ENCODE measurements around the gene TM2D3.

TM2D3 gene

DNA sequence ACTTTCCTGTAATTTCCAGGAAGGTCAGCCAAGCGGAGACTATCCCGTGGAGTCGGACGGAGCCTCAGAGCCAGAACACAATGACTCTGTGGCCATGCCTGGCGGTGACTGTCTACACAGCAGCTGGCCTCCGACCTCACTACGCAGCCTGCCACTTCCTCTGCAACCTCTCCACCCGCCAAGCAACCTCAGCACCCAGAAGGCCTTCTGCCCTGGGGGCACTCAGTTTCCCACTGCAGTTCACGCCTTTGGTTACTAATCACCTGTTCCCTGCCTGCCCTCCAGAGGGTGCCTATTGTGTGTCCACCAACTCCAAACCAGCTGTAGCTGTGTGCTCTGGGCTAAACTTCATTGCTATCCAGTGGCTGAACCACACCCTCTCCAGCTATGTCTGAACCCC, 44.0 kb downstream of the TM2D3 start:
- TF ChIP-seq, protein P1, sequence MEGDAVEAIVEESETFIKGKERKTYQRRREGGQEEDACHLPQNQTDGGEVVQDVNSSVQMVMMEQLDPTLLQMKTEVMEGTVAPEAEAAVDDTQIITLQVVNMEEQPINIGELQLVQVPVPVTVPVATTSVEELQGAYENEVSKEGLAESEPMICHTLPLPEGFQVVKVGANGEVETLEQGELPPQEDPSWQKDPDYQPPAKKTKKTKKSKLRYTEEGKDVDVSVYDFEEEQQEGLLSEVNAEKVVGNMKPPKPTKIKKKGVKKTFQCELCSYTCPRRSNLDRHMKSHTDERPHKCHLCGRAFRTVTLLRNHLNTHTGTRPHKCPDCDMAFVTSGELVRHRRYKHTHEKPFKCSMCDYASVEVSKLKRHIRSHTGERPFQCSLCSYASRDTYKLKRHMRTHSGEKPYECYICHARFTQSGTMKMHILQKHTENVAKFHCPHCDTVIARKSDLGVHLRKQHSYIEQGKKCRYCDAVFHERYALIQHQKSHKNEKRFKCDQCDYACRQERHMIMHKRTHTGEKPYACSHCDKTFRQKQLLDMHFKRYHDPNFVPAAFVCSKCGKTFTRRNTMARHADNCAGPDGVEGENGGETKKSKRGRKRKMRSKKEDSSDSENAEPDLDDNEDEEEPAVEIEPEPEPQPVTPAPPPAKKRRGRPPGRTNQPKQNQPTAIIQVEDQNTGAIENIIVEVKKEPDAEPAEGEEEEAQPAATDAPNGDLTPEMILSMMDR (conservative IDR thresholded peaks at IDR 0.05; ENCODE audit: low read depth, low read length) = peak; percentile 21
- H3K4me3 ChIP-seq (ENCODE audit: low read depth, low read length) = no peak overlapping the region
- DNase-seq (ENCODE audit: low read depth) = peak; percentile 14

DNA sequence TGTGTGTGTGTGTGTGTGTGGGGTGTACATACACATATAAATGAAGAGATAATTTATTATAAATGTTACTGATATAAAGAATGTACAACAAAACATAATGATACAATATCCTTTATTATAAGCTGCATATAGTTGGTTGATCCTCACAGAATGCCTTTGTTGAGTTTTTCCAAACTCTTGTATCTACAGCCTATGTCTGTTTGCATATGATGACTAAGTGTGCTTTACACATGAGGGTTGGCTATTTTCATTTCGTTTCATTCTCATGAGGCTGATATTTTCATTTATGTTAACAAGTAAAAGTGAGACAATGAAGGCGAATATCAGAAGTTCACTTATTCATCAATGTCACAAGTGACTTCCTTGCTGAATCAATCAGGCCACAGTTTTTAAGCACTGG, 45.1 kb downstream of the TM2D3 start:
- no peak for DNase-seq (ENCODE audit: low read depth)
- TF ChIP-seq, protein P1 (conservative IDR thresholded peaks at IDR 0.05; ENCODE audit: low read depth, low read length) = no peak
- H3K4me3 ChIP-seq (ENCODE audit: low read depth, low read length) = no peak overlapping the region

DNA sequence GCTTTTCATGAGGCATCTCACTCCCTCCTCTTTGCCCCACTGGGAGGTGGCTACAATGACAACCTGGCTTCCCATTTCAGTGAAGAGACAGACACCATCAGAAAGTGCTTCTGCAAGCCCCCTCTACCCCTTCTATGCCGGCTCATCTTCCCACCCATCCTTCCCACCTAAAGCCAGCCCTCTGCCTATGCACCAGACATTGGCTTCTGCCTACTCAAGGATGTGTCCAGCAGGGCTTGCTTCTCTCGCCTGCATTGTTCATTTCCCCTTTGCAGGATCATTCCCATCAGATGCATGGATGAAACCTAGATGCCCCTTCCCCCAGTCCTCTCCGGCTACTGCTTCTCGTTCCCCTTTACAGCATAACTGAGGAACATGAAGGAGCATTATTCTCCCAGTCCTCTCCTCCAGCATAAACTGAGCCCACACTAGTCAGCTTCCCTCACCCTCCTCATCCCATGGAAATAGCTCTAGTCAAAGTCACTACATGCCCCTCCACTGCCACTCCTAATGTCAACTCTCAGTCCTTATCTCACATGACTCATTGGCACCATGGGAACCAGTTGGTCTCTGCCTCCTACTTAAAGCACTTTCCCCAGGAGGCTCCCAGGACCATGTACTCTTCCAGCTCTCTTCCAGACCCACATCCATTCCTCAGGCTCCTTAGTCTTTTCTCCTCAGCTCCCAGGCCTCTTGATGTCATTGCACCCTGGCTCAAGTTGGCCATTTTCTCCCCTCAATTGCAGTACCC, 47.9 kb downstream of the TM2D3 start:
- TF ChIP-seq, protein P1 (conservative IDR thresholded peaks at IDR 0.05; ENCODE audit: low read depth, low read length) = no peak
- H3K4me3 ChIP-seq (ENCODE audit: low read depth, low read length) = no peak overlapping the region
- no peak for DNase-seq (ENCODE audit: low read depth)

DNA sequence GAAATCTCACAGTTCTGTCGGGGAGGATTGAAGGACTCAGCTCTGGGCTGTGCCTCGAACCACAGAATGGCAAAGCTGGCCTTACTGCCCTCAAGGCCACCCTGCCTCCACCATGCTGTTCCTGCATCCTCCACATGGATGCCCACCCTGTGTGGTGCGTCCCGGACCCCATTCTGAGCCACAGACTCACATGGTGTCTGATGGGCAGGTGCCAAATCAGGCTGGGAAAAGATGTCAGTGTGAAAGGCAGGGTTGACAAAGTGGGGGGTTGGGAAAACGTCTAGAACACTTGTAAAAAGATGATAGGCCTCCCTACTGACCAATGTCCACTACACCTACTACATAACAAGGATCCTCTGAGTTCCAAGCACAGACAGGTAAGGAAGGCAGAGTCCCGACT, 49.4 kb downstream of the TM2D3 start:
- TF ChIP-seq, protein P1 (conservative IDR thresholded peaks at IDR 0.05; ENCODE audit: low read depth, low read length) = no peak
- H3K4me3 ChIP-seq (ENCODE audit: low read depth, low read length) = no peak overlapping the region
- no peak for DNase-seq (ENCODE audit: low read depth)

DNA sequence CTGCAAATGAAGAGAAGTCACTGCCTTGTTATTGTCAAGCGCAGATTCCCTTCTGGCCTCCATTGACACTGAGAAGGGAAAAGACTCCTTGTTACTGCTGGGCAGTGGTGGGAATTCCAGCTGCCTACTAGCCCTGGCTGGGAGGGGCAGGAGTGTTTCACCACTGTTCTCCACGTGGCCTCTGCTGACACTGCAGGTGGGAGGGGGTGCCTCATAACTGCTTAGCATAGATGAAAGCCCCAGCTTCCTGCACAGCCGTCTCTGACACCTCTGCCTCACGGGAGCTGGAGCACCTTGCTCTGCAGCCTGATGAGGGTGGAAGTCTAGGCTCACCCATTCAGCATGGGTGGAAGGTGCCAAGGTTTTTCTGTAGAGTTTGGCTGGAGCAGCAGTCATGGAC, 52.1 kb downstream of the TM2D3 start:
- TF ChIP-seq, protein P1 (conservative IDR thresholded peaks at IDR 0.05; ENCODE audit: low read depth, low read length) = no peak
- DNase-seq (ENCODE audit: low read depth) = no peak
- no peak overlapping the region for H3K4me3 ChIP-seq (ENCODE audit: low read depth, low read length)

DNA sequence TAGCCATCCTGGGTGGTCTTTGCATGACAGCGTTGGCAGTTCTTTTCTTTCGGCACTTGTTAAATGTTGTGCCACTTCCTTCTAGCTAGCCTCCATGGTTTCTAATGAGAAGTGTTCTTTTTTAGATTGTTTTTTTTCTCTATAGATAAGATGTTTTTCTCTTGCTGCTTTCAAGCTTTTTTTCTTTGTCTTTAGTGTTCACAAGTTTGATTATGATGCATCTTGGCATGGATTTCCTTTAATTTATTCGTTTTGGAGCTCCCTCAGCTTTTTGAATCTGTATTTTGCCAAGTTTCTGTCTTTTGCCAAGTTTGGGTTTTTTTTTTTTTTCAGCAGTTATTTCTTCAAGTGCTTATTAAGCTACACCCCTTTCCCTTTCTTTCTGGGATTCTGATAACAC, 53.1 kb downstream of the TM2D3 start:
- TF ChIP-seq, protein P1 (conservative IDR thresholded peaks at IDR 0.05; ENCODE audit: low read depth, low read length) = no peak
- H3K4me3 ChIP-seq (ENCODE audit: low read depth, low read length) = no peak overlapping the region
- no peak for DNase-seq (ENCODE audit: low read depth)

DNA sequence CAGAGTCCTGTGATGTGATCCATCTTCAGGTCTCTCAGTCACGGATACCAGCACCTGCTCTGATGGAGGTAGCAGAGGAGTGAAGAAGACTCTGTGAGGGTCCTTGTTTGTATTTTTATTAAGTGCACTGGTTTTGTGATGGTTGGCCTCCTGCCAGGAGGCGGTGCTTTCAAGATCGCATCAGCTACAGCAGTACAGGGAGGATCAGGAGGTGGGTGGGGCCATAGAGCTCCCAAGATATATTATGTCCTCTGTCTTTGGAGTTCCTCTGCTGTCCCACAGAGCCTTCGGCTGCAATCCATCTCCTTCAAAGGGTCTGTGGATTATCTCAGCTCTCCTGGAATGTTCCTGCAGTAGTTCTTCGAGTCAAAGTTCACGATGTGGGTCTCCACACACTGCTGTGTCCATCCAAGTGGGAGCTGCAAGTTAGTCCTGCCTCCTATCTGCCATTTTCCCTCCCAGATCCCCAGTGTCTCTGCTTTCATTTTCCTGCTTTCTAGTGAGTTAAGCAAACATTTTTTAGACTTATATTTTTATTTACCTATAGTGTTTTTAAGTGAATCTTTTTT, 54.7 kb downstream of the TM2D3 start:
- TF ChIP-seq, protein P1 (conservative IDR thresholded peaks at IDR 0.05; ENCODE audit: low read depth, low read length) = peak; percentile 23
- H3K4me3 ChIP-seq (ENCODE audit: low read depth, low read length) = peak overlapping the region; percentile 35
- peak; percentile 73 for DNase-seq (ENCODE audit: low read depth)

Measured in choroid plexus epithelial cell (primary cell).